Activated CD8-positive, alpha-beta memory T cell treated with anti-CD3 and anti-CD28 coated beads, Interleukin-2, amount 50 U/mL, for 48 hours (primary cell): Measurements from ENCODE around the gene FNDC1.
A peak's percentile ranks its signal among the peaks of the same experiment; 100 is the strongest.

Source experiments
- DNase-seq: peaks from one replicate; pipeline ENCODE4 v3.0.0-alpha.2; 2020

FNDC1 gene

GRCh38 chr6:159213405-159213804, 44.2 kb downstream of the FNDC1 start:
- DNase-seq = no peak

GRCh38 chr6:159214281-159214680, 45.1 kb downstream of the FNDC1 start:
- no peak for DNase-seq

GRCh38 chr6:159217595-159218275, 48.5 kb downstream of the FNDC1 start:
- peak; percentile 61 for DNase-seq

GRCh38 chr6:159220093-159220492, 50.9 kb downstream of the FNDC1 start:
- DNase-seq = no peak

GRCh38 chr6:159221486-159222170, 52.4 kb downstream of the FNDC1 start:
- no peak for DNase-seq

GRCh38 chr6:159224452-159224851, 55.3 kb downstream of the FNDC1 start:
- DNase-seq = no peak

- no peak for DNase-seq
These were observed 60.5 kb downstream of the FNDC1 start for GRCh38 chr6:159229651-159230051.

- DNase-seq = no peak
These were observed 63.0 kb downstream of the FNDC1 start for GRCh38 chr6:159232106-159232645.

- DNase-seq = no peak
These were observed 63.6 kb downstream of the FNDC1 start for GRCh38 chr6:159232751-159233150.

GRCh38 chr6:159233365-159234101, 64.3 kb downstream of the FNDC1 start:
- DNase-seq = no peak

- DNase-seq = no peak
These were observed 64.9 kb downstream of the FNDC1 start for GRCh38 chr6:159234102-159234553.

GRCh38 chr6:159238920-159239558, 69.8 kb downstream of the FNDC1 start:
- DNase-seq = no peak

- DNase-seq = no peak
These were observed 79.9 kb downstream of the FNDC1 start for GRCh38 chr6:159249128-159249527.

GRCh38 chr6:159249752-159250151, 80.6 kb downstream of the FNDC1 start:
- no peak for DNase-seq

- no peak for DNase-seq
These were observed 81.4 kb downstream of the FNDC1 start for GRCh38 chr6:159250633-159251032.

GRCh38 chr6:159252955-159253508, 83.8 kb downstream of the FNDC1 start:
- no peak for DNase-seq

GRCh38 chr6:159254186-159254585, 85.0 kb downstream of the FNDC1 start:
- DNase-seq = no peak

GRCh38 chr6:159255434-159255951, 86.3 kb downstream of the FNDC1 start:
- no peak for DNase-seq

- DNase-seq = no peak
These were observed 86.9 kb downstream of the FNDC1 start for GRCh38 chr6:159256128-159256527.

GRCh38 chr6:159257846-159258245, 88.6 kb downstream of the FNDC1 start:
- DNase-seq = no peak

GRCh38 chr6:159259441-159260125, 90.4 kb downstream of the FNDC1 start:
- DNase-seq = no peak

GRCh38 chr6:159260208-159260607, 91.0 kb downstream of the FNDC1 start:
- no peak for DNase-seq
